IMR-90 (cell line): ENCODE results near the gene C1QTNF1. TPM values are rescaled to one million over a fixed set of nuclear protein-coding genes. Genes with fewer than 3 reads are reported as not detected.

Experiments
- ATAC-seq: fragments of 200-7000 bp; cut with Tn5 transposase; 2 replicates; pipeline ENCODE4 v1.9.1; 2020; ENCODE audit warnings: low read depth, mild to moderate bottlenecking, moderate library complexity
- BruUV-seq: library from RNA; stranded (reverse); fragments of 400-500 nt; replicated peaks from 2 replicates; lab custom pipeline; 2021; lab: Mats Ljungman, UMichigan
- CTCF ChIA-PET: fragments of 300-600 bp; formaldehyde crosslinking; extraction: SDS; loops from one replicate; lab custom pipeline; 2021; ENCODE audit warnings: antibody characterized with exemption; lab: Yijun Ruan, JAX
- POLR2A ChIA-PET: fragments of 300-600 bp; sonication (Branson Sonifier 250); formaldehyde crosslinking; loops from one replicate; lab custom pipeline; 2022; ENCODE audit warnings: antibody characterized with exemption; ENCODE audit not compliant: unreplicated experiment; lab: Charles Lee
- DNase-seq: peaks from one replicate; pipeline ENCODE4 v3.0.0; 2013
- H2AFZ ChIP-seq: replicated peaks from 2 replicates; pipeline ENCODE3; 2013; ENCODE audit warnings: low read length, mild to moderate bottlenecking; ENCODE audit not compliant: poor library complexity
- H2AK5ac ChIP-seq: 2 replicates; pipeline ENCODE4 v1.6.1; 2013; ENCODE audit warnings: low read depth, low read length, inconsistent platforms
- H2AK9ac ChIP-seq: replicated peaks from 2 replicates; pipeline ENCODE3; 2013; ENCODE audit warnings: mild to moderate bottlenecking, low read depth, low read length, moderate library complexity; ENCODE audit not compliant: poor library complexity
- H2BK120ac ChIP-seq: 2 replicates; pipeline ENCODE4 v1.6.1; 2013; ENCODE audit warnings: low read depth, low read length, inconsistent platforms
- H2BK15ac ChIP-seq: 3 replicates; pipeline ENCODE4 v1.6.1; 2013; ENCODE audit warnings: low read depth, low read length, inconsistent platforms
- H2BK20ac ChIP-seq: 2 replicates; pipeline ENCODE4 v1.6.1; 2013; ENCODE audit warnings: low read depth, mild to moderate bottlenecking, inconsistent platforms, low read length, moderate library complexity
- H2BK5ac ChIP-seq: 2 replicates; pipeline ENCODE4 v1.6.1; 2013; ENCODE audit warnings: mild to moderate bottlenecking, low read depth, low read length, inconsistent platforms; ENCODE audit not compliant: poor library complexity, severe bottlenecking
- H3K14ac ChIP-seq: replicated peaks from 2 replicates; pipeline ENCODE4 v1.6.1; 2013; ENCODE audit warnings: low read depth, low read length, inconsistent platforms
- H3K18ac ChIP-seq: 2 replicates; pipeline ENCODE4 v1.6.1; 2013; ENCODE audit warnings: low read depth, low read length, control low read depth
- H3K23ac ChIP-seq: 2 replicates; pipeline ENCODE4 v1.6.1; 2013; ENCODE audit warnings: low read depth, low read length, inconsistent platforms
- H3K27ac ChIP-seq: 2 replicates; pipeline ENCODE4 v1.5.1; 2013; ENCODE audit warnings: mild to moderate bottlenecking, control low read depth, low read length; ENCODE audit not compliant: insufficient read depth
- H3K27me3 ChIP-seq: 2 replicates; pipeline ENCODE4 v1.6.1; 2013; ENCODE audit warnings: low read length; ENCODE audit not compliant: control insufficient read depth, insufficient read depth
- H3K36me3 ChIP-seq: 2 replicates; pipeline ENCODE4 v1.6.1; 2013; ENCODE audit warnings: low read length, mixed read lengths; ENCODE audit not compliant: control insufficient read depth, insufficient read depth
- H3K4ac ChIP-seq: 2 replicates; pipeline ENCODE4 v1.6.1; 2013; ENCODE audit warnings: low read depth, low read length, inconsistent platforms
- H3K4me1 ChIP-seq: 2 replicates; pipeline ENCODE4 v1.6.1; 2013; ENCODE audit warnings: low read length, mixed read lengths; ENCODE audit not compliant: control insufficient read depth, insufficient read depth
- H3K4me2 ChIP-seq: 2 replicates; pipeline ENCODE4 v1.6.1; 2013; ENCODE audit warnings: low read depth, mild to moderate bottlenecking, control low read depth, low read length, moderate library complexity
- H3K4me3 ChIP-seq: 2 replicates; pipeline ENCODE4 v1.5.1; 2013; ENCODE audit warnings: low read depth, mild to moderate bottlenecking, control low read depth, low read length, moderate library complexity; ENCODE audit not compliant: insufficient read depth
- H3K56ac ChIP-seq: 2 replicates; pipeline ENCODE4 v1.6.1; 2013; ENCODE audit warnings: low read length, inconsistent platforms; ENCODE audit not compliant: insufficient read depth; ENCODE audit errors: extremely low read depth
- H3K79me1 ChIP-seq, 2 experiments: 2 replicates each; pipeline ENCODE4 v1.6.1; 2013; ENCODE audit warnings: low read length in 2 of 2, inconsistent platforms in 1 of 2, low read depth in 1 of 2
- H3K9ac ChIP-seq: 2 replicates; pipeline ENCODE4 v1.6.1; 2013; ENCODE audit warnings: low read depth, low read length, control low read depth
- H3K9me1 ChIP-seq: 2 replicates; pipeline ENCODE4 v1.6.1; 2013; ENCODE audit warnings: low read length, inconsistent platforms; ENCODE audit not compliant: insufficient read depth
- H3K9me3 ChIP-seq: 2 replicates; pipeline ENCODE4 v1.6.1; 2013; ENCODE audit warnings: low read length; ENCODE audit not compliant: control insufficient read depth, insufficient read depth
- H4K20me1 ChIP-seq: 2 replicates; pipeline ENCODE4 v1.6.1; 2013; ENCODE audit warnings: low read length, inconsistent platforms; ENCODE audit not compliant: insufficient read depth
- H4K5ac ChIP-seq: 2 replicates; pipeline ENCODE4 v1.6.1; 2013; ENCODE audit warnings: mild to moderate bottlenecking, low read depth, low read length, control low read depth
- H4K8ac ChIP-seq, 2 experiments: 2 replicates each; pipeline ENCODE4 v1.6.1; 2013; ENCODE audit warnings: low read depth in 2 of 2, low read length in 2 of 2, control low read depth in 1 of 2, inconsistent platforms in 1 of 2
- H4K91ac ChIP-seq: 2 replicates; pipeline ENCODE4 v1.6.1; 2013; ENCODE audit warnings: low read depth, low read length, inconsistent platforms; ENCODE audit not compliant: insufficient read depth
- CEBPB ChIP-seq: IDR thresholded peaks from 2 replicates; pipeline ENCODE4 v1.6.1; 2012; ENCODE audit warnings: low read depth, low read length, improper control_type of control experiment
- CHD1 ChIP-seq: IDR thresholded peaks from 2 replicates; pipeline ENCODE4 v1.6.1; 2012; ENCODE audit warnings: low read depth, low read length, improper control_type of control experiment
- MAFK ChIP-seq: IDR thresholded peaks from 2 replicates; pipeline ENCODE4 v1.6.1; 2012; ENCODE audit warnings: low read depth, low read length, improper control_type of control experiment
- MAZ ChIP-seq: IDR thresholded peaks from 2 replicates; pipeline ENCODE4 v1.6.1; 2012; ENCODE audit warnings: low read depth, mild to moderate bottlenecking, low read length, improper control_type of control experiment, moderate library complexity, borderline replicate concordance
- NFE2L2 ChIP-seq: fragments of 150-350 bp; IDR thresholded peaks from 2 replicates; pipeline ENCODE4 v1.6.1; 2016; ENCODE audit warnings: low read depth, mild to moderate bottlenecking, low read length
- POLR2A ChIP-seq: IDR thresholded peaks from 2 replicates; pipeline ENCODE4 v1.6.1; 2012; ENCODE audit warnings: mild to moderate bottlenecking, low read depth, low read length
- RAD21 ChIP-seq: IDR thresholded peaks from 2 replicates; pipeline ENCODE4 v1.6.1; 2012; ENCODE audit warnings: low read length, improper control_type of control experiment
- RCOR1 ChIP-seq: IDR thresholded peaks from 2 replicates; pipeline ENCODE4 v1.6.1; 2012; ENCODE audit warnings: mild to moderate bottlenecking, low read length, improper control_type of control experiment; ENCODE audit not compliant: insufficient replicate concordance
- RFX5 ChIP-seq: IDR thresholded peaks from 2 replicates; pipeline ENCODE4 v1.8.0; 2012; ENCODE audit warnings: low read depth, mild to moderate bottlenecking, low read length, moderate library complexity
- SMC3 ChIP-seq: fragments of 150-350 bp; IDR thresholded peaks from 2 replicates; pipeline ENCODE4 v1.6.1; 2016; ENCODE audit warnings: low read depth, mild to moderate bottlenecking, antibody characterized with exemption, low read length, moderate library complexity
- WGBS, 2 experiments: methylation state at CpG; one replicate each; pipeline versions ENCODE4 v1.1.5 to v1.1.7; 2013; ENCODE audit warnings: missing lambda C conversion rate in 2 of 2; ENCODE audit not compliant: insufficient read length in 1 of 2; ENCODE audit errors: extremely low coverage in 2 of 2; 5-methylcytosine and 5-hydroxymethylcytosine counted together
- dilution Hi-C: fragments of 300-500 bp; cut with HindIII; formaldehyde crosslinking; loops from one replicate; pipeline ENCODE4 v1.14.3; 2018; ENCODE audit warnings: low sequenced_read_pairs; ENCODE audit not compliant: unreplicated experiment
- in situ Hi-C: fragments of 300-500 bp; cut with MboI; formaldehyde crosslinking; loops from 3 replicates; pipeline ENCODE4 v1.14.3; 2019; ENCODE audit warnings: low sequenced_read_pairs, inconsistent platforms, mixed read lengths
- intact Hi-C: fragments of 100-400 bp; cut with micrococcal nuclease; formaldehyde crosslinking; loops from 2 replicates; pipeline ENCODE4 v1.10.0; 2022
- polyA plus RNA-seq, 3 experiments: library from polyadenylated mRNA; depleted of rRNA; stranded (reverse); fragments of >200 nt; gene quantifications; 2 replicates each; pipeline ENCODE4 v1.2.3, GENCODE V29; 2012; ENCODE audit warnings: low replicate concordance in 1 of 3
- total RNA-seq: library from RNA; depleted of rRNA; stranded (reverse); fragments of >200 nt; gene quantifications from 2 replicates; pipeline ENCODE4 v1.2.3, GENCODE V29; 2012

The C1QTNF1 gene
- total and polyA plus RNA-seq, 2 of the 4 experiments (the other 2 are of a cell fraction), result 3.4 to 8.4 TPM

- TF ChIP-seq RFX5, result no peak
Measured at GRCh38 chr17:79038545-79039135, 14.7 kb downstream of the C1QTNF1 start (continued).

GRCh38 chr17:79039171-79039570 is 15.2 kb downstream of the C1QTNF1 start:
- H3K4me3 ChIP-seq, result no peak overlapping the region
- peak overlapping the region; percentile 67; the same call in 1 of the 2 replicates for H4K5ac ChIP-seq
- dilution Hi-C loops, result no loop called here
- no peak for DNase-seq
- peak overlapping the region; percentile 97 for H2BK5ac ChIP-seq
- BruUV-seq, result no TSS peak
- H3K56ac ChIP-seq, result no peak overlapping the region
- peaks cover 22% of the 10 kb centered on the region for H3K4me1 ChIP-seq
- no peak overlapping the region for H3K4me2 ChIP-seq
- H2BK120ac ChIP-seq, result peak overlapping the region; percentile 97
- peak overlapping the region; percentile 62 for H3K4ac ChIP-seq
- peak overlapping the region; percentile 64 for H3K27ac ChIP-seq
- peak overlapping the region; percentile 94; the same call in 1 of the 3 replicates for H2BK15ac ChIP-seq
- H2AK5ac ChIP-seq, result peak overlapping the region; percentile 70; the same call in 1 of the 2 replicates
- no peaks in the 10 kb centered on the region for H3K9me3 ChIP-seq
- peak overlapping the region; percentile 52; the same call in 1 of the 2 replicates for H4K91ac ChIP-seq
- ChIA-PET POLR2A (no interaction called here), CTCF (no interaction called here)
- TF ChIP-seq SMC3 (no peak), CHD1 (no peak), RCOR1 (no peak), POLR2A (no peak), MAZ (no peak), RFX5 (no peak), RAD21 (no peak), MAFK (no peak), NFE2L2 (no peak), CEBPB (no peak)
- H2BK20ac ChIP-seq, result peak overlapping the region; percentile 88; the same call in 1 of the 2 replicates
- 0 out of 4 replicates have a peak, but pooled peaks cover 0 to 10% of the 10 kb centered on the region in 2 experiments for H3K79me1 ChIP-seq
- no peaks in the 10 kb centered on the region for H3K27me3 ChIP-seq
- H3K9me1 ChIP-seq, result peaks cover 25% of the 10 kb centered on the region
- ATAC-seq, result no peak
- no peak overlapping the region for H3K23ac ChIP-seq
- H3K14ac ChIP-seq, result peak overlapping the region; percentile 20
- H3K36me3 ChIP-seq, result no peaks in the 10 kb centered on the region
- H2AK9ac ChIP-seq, result no peak overlapping the region
- intact Hi-C loops, result no loop called here
- WGBS, 2 experiments, result 100% methylated on average over 4 of the region's 8 CpGs; no CpG with 5 or more reads in 1 of the 2 experiments
- no peak overlapping the region for H2AFZ ChIP-seq
- no peaks in the 10 kb centered on the region; the same call in 1 of the 2 replicates for H4K20me1 ChIP-seq
- H3K18ac ChIP-seq, result peak overlapping the region; percentile 21; the same call in 1 of the 2 replicates
- H4K8ac ChIP-seq, result peak overlapping the region; percentile 48 to 59; a peak in 3 of 4 replicates
- in situ Hi-C loops, result no loop called here
- no peak overlapping the region for H3K9ac ChIP-seq
